ENCODE data around the gene VPS18. TPM values are rescaled to one million over a fixed set of nuclear protein-coding genes. Genes with fewer than 3 reads are reported as not detected.
A peak's percentile ranks its signal among the peaks of the same experiment; 100 is the strongest.

VPS18 gene
- total RNA-seq, 1 donor from 2014 or later = 17.3 TPM

DNA sequence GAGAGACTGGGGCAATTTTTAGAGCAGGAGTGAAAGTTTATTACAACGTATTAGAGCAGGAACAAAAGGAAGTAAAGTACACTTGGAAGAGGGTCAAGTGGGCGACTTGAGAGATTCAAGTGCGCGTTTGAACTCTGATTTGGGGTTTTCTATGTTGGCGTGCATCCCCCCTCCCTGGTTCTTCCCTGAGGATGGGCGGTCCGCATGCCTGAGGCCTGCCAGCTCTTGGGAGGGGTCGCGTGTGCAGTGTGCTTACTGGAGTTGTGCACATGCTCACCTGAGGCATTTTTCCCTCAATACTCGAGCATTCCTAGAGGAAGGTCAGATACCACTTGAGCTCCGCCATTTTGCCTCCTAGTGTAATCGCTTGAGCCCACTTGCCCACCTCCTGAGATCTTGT is 48.6 kb downstream of the VPS18 start:
- no peak for ATAC-seq
- intact Hi-C loops (cut with DNase I) = no loop called here

DNA sequence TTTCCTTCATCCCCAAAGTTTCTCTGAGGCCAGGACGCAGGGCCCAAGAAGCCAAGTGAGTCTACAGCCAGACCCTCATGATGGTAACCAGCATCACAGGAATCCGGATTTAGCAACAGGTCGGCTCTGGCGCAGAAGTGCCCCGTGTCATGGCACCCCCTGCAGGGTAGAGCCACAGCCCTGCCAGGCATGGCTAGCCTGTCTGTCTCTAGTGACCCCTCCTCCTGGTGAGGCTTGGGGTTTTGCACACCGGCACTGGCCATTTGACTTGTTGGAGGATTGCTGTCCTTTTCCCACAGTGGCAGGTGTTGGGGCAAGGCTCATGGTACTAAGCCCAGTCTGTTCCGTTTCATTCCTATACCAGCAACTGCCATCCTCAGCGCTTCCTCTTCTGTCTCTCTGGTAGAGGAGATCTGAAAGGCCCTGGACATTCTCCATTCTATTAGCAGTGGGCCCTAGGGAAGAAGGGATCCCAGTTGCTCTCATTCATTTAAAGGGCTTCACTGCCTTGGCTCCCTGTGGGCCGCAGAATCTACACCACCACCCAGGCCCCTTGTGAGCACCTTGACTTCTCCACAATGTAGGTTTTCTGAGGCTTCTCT is 49.6 kb downstream of the VPS18 start:
- intact Hi-C loops (cut with DNase I) = no loop called here
- DNase-seq (ENCODE audit: low spot score) = no peak
- ATAC-seq = no peak

More for the DNA sequence above, 48.6 kb downstream of the VPS18 start:
- no peak for DNase-seq (ENCODE audit: low spot score)

DNA sequence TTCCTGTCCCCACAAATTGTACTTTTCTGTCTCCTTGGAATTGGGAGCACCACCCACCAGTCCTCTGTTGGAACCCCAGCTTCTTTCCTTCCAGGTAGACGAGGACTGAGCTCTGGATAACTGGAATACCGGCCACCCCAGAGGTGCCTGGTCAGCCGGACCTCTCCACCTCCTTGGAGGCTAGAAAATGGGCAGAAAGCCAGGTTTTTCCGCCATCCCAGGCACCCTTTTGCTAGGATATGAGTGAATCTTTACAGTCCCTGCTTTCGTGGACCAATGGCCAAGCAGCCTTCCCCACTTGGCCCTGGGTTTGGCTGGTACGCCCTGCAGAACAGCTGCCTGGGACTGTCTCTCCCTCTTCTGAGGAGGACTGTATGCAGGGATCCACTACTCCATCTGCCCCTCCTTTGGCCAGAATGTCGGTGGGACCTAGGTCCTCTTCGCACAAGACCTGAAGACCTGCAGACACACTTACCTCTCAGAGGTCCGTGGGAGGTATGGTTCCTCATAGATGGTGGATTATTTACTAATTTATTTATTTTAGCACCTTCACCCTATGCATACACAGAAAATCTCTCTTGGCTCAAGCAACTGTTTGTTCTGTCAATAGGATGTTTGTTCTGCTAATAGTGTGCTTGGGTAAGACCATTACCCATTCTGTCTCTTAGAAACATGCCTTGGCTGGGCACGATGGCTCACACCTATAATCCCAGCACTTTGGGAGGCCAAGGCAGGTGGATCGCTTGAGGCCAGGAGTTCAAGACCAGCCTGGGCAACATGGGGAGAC is 50.5 kb downstream of the VPS18 start:
- DNase-seq (ENCODE audit: low spot score) (no peak), ATAC-seq (no peak)
- intact Hi-C loops (cut with DNase I) = no loop called here

DNA sequence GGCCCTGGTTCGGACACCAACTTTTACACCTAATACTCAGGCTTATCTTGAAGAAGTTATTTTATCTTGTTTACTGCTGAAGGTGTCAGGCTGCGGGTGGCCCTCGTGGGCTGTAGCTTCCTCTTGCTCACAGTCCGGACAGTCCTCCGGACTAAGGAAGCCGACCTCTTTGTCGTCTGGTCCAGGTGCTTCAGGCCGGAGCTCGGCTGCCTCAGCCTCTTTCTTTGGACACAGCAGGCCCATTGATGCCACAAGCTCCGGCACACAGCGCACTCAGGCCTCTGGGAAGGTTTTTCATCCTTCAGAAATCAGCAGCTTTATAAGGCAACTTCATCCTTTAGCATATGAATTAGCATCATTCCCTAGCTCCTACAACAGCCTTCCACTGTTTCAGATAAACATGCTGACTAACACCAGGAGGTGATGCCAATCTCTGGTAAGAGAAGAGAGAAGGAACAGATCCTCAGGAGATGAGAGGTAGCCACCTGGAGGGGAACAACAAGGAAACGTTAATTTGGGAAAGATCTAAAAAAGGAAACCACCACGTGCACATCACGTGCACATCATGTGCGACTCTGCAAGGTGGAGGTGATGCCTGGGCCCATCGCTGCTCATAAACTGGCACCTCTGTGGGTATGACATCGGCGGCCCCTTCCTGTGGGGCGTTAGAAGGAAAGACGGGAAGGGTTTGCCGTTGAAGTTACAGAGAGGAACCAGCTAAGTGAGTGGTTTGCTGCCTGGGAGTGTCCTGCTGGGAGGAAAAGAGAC is 54.6 kb downstream of the VPS18 start:
- no peak for ATAC-seq
- intact Hi-C loops (cut with DNase I) = no loop called here

DNA sequence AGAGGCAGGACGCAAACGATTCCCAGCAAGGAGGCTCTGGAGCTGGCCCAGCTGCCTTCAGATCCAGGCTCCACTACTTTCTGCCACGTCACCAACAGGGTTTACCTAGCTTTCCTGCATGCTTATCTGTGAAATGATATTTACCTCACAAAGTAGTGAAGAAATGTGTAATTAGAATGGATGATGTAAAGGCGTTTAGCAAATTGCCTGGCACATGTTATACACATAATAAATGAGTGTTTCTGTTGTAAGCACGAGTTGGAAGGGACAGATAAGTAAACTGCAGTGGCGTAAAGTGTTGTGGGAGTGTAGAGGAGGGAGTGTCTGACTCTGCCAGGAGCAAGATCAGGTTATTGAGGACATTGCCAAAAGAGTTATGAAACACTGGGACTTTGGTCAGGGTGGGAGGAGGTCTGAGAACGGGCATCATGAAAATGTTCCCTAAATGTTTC is 55.5 kb downstream of the VPS18 start:
- intact Hi-C loops (cut with DNase I) = no loop called here
- ATAC-seq = no peak

More for the DNA sequence above, 54.6 kb downstream of the VPS18 start:
- no peak for DNase-seq (ENCODE audit: low spot score)

DNA sequence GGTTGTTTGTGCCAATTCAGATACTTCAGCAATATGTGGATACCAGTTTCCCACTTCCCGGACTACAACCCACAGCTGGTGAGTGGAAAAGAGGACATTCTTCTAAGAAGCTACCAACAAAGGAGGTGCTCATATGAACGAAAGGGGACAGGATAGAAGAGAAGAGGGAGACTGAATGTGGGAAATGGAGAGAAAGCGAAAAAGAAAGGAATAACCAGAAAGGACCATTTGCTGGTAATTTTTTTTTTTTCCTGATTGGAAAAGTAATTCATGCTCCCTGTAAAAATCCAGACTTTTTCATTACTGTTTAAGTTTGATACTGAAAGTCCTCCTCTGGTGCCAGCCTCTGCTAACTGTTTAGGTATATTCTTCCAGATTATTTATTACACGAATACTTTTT is 57.5 kb downstream of the VPS18 start:
- DNase-seq (ENCODE audit: low spot score) (no peak), ATAC-seq (no peak)
- intact Hi-C loops (cut with DNase I) = no loop called here

More for the DNA sequence above, 55.5 kb downstream of the VPS18 start:
- DNase-seq (ENCODE audit: low spot score) = no peak

DNA sequence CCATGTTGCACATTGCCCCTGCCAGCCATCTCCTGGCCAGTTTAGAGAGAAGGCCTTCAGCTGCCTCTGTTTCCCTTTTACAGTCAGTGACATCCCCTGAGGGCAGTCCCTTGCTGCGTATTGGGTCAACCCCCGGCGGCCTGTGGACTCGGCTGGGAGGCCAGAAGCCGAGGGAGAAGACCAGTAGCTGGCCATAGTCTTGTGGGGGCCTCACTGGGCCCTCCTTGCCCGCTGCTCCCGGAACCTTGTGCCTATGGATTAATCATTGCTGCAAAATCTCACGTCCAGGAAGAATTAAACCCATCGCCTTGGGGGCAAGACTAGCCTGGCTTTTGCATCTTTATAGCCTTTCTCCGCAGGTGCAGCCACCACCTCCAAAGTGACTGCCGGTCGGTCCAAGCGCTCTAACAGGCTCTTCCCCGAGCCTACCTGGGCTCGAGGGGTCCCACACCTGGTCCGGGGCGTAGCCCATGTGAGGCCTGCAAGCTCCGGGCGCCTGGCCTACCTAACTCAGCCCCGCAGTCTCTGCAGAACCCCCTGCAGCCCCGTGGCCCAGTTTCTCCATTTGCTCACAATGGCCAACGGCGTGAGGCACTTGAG is 58.2 kb downstream of the VPS18 start:
- no peak for DNase-seq (ENCODE audit: low spot score)

DNA sequence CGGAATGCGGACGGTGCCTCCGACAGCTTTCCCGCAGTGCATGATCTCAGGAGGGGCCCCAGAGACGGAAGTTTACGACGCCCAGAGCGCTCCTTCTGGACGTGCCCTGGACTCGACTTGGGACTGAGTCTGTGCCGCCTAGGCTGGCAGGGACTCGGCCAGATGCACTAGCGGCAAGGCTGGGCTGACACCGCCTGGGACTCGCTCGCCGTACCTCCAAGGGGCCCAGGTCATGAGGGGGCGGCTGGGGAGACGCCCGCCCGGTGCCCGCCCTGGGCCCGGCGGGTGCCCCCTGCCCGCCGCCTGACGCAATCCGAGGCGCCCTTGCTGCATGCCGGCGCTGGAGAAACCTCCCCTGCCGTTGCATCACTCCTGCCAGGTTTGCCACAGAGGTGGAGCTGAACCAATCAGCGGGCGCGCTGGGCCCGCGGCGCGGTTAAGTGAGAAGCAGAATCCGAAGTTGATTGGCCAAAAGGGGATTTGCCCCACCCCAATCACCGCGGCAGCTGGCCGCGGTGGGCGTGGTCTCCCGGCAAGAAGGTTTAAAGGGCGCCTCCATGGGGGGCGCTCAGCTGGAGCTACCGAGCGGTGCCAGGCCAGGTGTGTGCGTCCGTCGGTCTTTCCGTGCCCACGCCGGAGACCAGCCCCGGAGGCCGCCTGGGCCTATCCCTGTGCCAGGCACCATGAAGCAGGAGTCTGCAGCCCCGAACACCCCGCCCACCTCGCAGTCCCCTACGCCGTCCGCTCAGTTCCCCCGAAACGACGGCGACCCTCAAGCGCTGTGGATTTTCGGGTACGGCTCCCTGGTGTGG is 58.9 kb downstream of the VPS18 start, which contains the start of gene CHAC1:
Gene CHAC1, plus strand, starts transcription at position 571 of the 812 bp plus-strand sequence. Its CDS starts 113 bp downstream, at position 684.
- ATAC-seq (peak; percentile 95), DNase-seq (ENCODE audit: low spot score) (peak; percentile 94)
- intact Hi-C loops (cut with DNase I) = no loop called here

More for the DNA sequence above, 58.2 kb downstream of the VPS18 start:
- ATAC-seq = no peak
- intact Hi-C loops (cut with DNase I) = no loop called here

Other genes starting within 250 kb of the VPS18 start
- 0.53 TPM for gene RAD51, start 199.3 kb upstream of the VPS18 start, total RNA-seq
- 38.3 TPM for gene RMDN3, start 139.2 kb upstream of the VPS18 start, total RNA-seq
- 9.8 TPM for gene GCHFR, start 130.4 kb upstream of the VPS18 start, total RNA-seq
- 0.49 TPM for gene C15orf62, start 124.5 kb upstream of the VPS18 start, total RNA-seq
- 24.9 TPM for gene ZFYVE19, start 87.4 kb upstream of the VPS18 start, total RNA-seq
- gene DNAJC17, start 87.0 kb upstream of the VPS18 start, total RNA-seq = 36.2 TPM
- gene PPP1R14D, start 65.7 kb upstream of the VPS18 start, total RNA-seq = not detected
- 4.0 TPM for gene SPINT1, start 50.4 kb upstream of the VPS18 start, total RNA-seq
- gene RHOV, start 20.2 kb upstream of the VPS18 start, total RNA-seq = 0.22 TPM
- gene DLL4, start 34.9 kb downstream of the VPS18 start, total RNA-seq = 33.3 TPM
- gene CHAC1, start 59.0 kb downstream of the VPS18 start, total RNA-seq = 0.58 TPM
- gene INO80, start 221.8 kb downstream of the VPS18 start, total RNA-seq = 30.2 TPM

All from sciatic nerve (tissue), 2 donors.